ENCODE data around the gene HDAC4. TPM values are rescaled to one million over a fixed set of nuclear protein-coding genes. Genes with fewer than 3 reads are reported as not detected.

Gene HDAC4
- total and polyA plus RNA-seq, 9 donors, result 10.1 to 17.6 (median 13.3) TPM

DNA sequence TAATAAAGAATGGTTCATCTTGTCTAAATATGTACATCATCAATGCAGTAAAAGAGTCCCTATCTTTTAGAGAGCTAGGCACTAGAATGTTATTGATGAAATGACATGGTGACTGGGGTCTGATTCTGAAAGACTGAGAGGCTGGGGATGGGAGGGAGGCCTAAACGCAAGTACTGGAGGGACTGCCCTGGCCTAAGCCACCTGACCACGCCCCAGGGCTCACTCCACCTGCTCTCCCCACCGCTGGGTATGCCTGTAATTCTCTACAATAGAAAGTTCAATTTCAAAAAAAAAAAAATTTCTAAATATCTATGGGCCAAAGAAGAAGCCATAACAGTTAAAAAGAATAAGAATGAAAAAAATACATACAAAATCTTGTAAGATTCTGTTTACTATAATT lies 194.0 kb downstream of the HDAC4 start:
- Histone ChIP-seq H3K36me3 (ENCODE audit: control insufficient read depth, insufficient read depth, low read length) (no peaks in the 10 kb centered on the region), H3K4me1 (ENCODE audit: control insufficient read depth, insufficient read depth, low read length) (peaks cover 14% of the 10 kb centered on the region), H3K27ac (ENCODE audit: low read length) (no peak overlapping the region), H3K9me3 (replicated peaks; ENCODE audit: control insufficient read depth, low read depth, low read length) (no peaks in the 10 kb centered on the region), H3K27me3 (ENCODE audit: control insufficient read depth, insufficient read depth, low read length) (no peaks in the 10 kb centered on the region), H3K4me3 (ENCODE audit: low read length) (no peak overlapping the region)
- DNase-seq, result no peak
- WGBS (ENCODE audit: insufficient coverage), result no CpG with 5 or more reads among the region's 3 CpGs

DNA sequence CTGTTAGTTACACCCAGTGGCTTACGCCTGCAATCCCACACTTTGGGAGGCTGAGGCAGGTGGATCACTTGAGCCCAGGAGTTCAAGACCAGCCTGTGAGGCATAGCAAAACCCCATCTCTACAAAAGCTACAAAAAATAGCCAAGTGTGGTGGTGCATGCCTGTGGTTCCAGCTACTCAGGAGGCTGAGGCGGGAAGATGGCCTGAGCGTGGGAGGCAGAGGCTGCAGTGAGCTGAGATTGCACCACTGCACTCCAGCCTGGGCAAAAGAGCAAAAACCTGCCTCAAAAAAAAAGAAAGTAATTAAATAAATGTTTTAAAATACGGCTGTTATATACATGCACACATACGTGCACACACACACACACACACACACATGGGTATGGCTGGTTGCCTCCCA lies 194.8 kb downstream of the HDAC4 start:
- WGBS (ENCODE audit: insufficient coverage), result no CpG with 5 or more reads among the region's 5 CpGs
- DNase-seq, result no peak

GRCh38 chr2:239204876-239205468 lies 195.8 kb downstream of the HDAC4 start:
- no peaks in the 10 kb centered on the region for H3K36me3 ChIP-seq (ENCODE audit: control insufficient read depth, insufficient read depth, low read length)
- 79% methylated on average over 6 of the region's 11 CpGs for WGBS (ENCODE audit: insufficient coverage)
- no peak for DNase-seq
- no peaks in the 10 kb centered on the region for H3K9me3 ChIP-seq (replicated peaks; ENCODE audit: control insufficient read depth, low read depth, low read length)
- peaks cover 27% of the 10 kb centered on the region for H3K4me1 ChIP-seq (ENCODE audit: control insufficient read depth, insufficient read depth, low read length)
- no peak overlapping the region for H3K27ac ChIP-seq (ENCODE audit: low read length)
- H3K27me3 ChIP-seq (ENCODE audit: control insufficient read depth, insufficient read depth, low read length), result no peaks in the 10 kb centered on the region
- H3K4me3 ChIP-seq (ENCODE audit: low read length), result no peak overlapping the region

More for the DNA sequence above, 194.8 kb downstream of the HDAC4 start:
- no peaks in the 10 kb centered on the region for H3K36me3 ChIP-seq (ENCODE audit: control insufficient read depth, insufficient read depth, low read length)
- no peaks in the 10 kb centered on the region for H3K27me3 ChIP-seq (ENCODE audit: control insufficient read depth, insufficient read depth, low read length)
- no peak overlapping the region for H3K27ac ChIP-seq (ENCODE audit: low read length)
- peaks cover 22% of the 10 kb centered on the region for H3K4me1 ChIP-seq (ENCODE audit: control insufficient read depth, insufficient read depth, low read length)
- H3K4me3 ChIP-seq (ENCODE audit: low read length), result no peak overlapping the region
- H3K9me3 ChIP-seq (replicated peaks; ENCODE audit: control insufficient read depth, low read depth, low read length), result no peaks in the 10 kb centered on the region

GRCh38 chr2:239204136-239204875 lies 196.5 kb downstream of the HDAC4 start:
- no peak overlapping the region for H3K4me3 ChIP-seq (ENCODE audit: low read length)
- no peaks in the 10 kb centered on the region for H3K36me3 ChIP-seq (ENCODE audit: control insufficient read depth, insufficient read depth, low read length)
- H3K27me3 ChIP-seq (ENCODE audit: control insufficient read depth, insufficient read depth, low read length), result no peaks in the 10 kb centered on the region
- no peak for DNase-seq
- H3K4me1 ChIP-seq (ENCODE audit: control insufficient read depth, insufficient read depth, low read length), result peaks cover 33% of the 10 kb centered on the region
- no peak overlapping the region for H3K27ac ChIP-seq (ENCODE audit: low read length)
- 93% methylated on average over 26 of the region's 28 CpGs for WGBS (ENCODE audit: insufficient coverage)
- no peaks in the 10 kb centered on the region for H3K9me3 ChIP-seq (replicated peaks; ENCODE audit: control insufficient read depth, low read depth, low read length)

- Histone ChIP-seq H3K4me3 (ENCODE audit: low read length) (no peak overlapping the region), H3K27ac (ENCODE audit: low read length) (no peak overlapping the region), H3K4me1 (ENCODE audit: control insufficient read depth, insufficient read depth, low read length) (peaks cover 38% of the 10 kb centered on the region), H3K36me3 (ENCODE audit: control insufficient read depth, insufficient read depth, low read length) (no peaks in the 10 kb centered on the region), H3K9me3 (replicated peaks; ENCODE audit: control insufficient read depth, low read depth, low read length) (no peaks in the 10 kb centered on the region), H3K27me3 (ENCODE audit: control insufficient read depth, insufficient read depth, low read length) (no peaks in the 10 kb centered on the region)
- no peak for DNase-seq
- WGBS (ENCODE audit: insufficient coverage), result 83% methylated on average over 4 of the region's 14 CpGs
These were observed 197.2 kb downstream of the HDAC4 start for GRCh38 chr2:239203443-239204135.

DNA sequence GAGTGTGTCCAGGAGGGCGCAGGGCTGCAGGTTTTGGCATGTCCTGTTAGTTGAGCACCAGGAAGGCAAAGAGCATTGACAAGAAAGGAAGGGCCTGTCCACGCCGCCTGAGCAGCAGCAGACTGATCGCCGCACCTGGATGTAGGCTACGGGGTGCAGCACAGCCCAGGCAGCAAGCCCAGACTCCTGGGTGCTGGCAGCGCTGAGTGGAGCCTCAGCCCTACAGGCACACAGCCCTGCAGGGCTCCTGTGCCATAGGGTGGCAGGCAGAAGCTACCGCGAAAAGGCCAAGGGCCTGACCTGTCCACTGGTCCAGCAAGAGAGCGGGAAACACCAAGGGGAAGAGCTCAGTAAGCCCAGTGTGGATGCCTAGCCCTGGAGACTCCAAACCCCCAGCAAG lies 198.0 kb downstream of the HDAC4 start:
- H3K4me1 ChIP-seq (ENCODE audit: control insufficient read depth, insufficient read depth, low read length), result peaks cover 41% of the 10 kb centered on the region
- DNase-seq, result no peak

GRCh38 chr2:239202343-239202742 lies 198.5 kb downstream of the HDAC4 start:
- DNase-seq, result no peak
- Histone ChIP-seq H3K27me3 (ENCODE audit: control insufficient read depth, insufficient read depth, low read length) (no peaks in the 10 kb centered on the region), H3K36me3 (ENCODE audit: control insufficient read depth, insufficient read depth, low read length) (peaks cover 7% of the 10 kb centered on the region), H3K27ac (ENCODE audit: low read length) (no peak overlapping the region), H3K9me3 (replicated peaks; ENCODE audit: control insufficient read depth, low read depth, low read length) (no peaks in the 10 kb centered on the region), H3K4me3 (ENCODE audit: low read length) (no peak overlapping the region), H3K4me1 (ENCODE audit: control insufficient read depth, insufficient read depth, low read length) (peaks cover 41% of the 10 kb centered on the region)
- 91% methylated on average over 8 of the region's 12 CpGs for WGBS (ENCODE audit: insufficient coverage)

More for the DNA sequence above, 198.0 kb downstream of the HDAC4 start:
- no peak overlapping the region for H3K27ac ChIP-seq (ENCODE audit: low read length)
- 92% methylated on average over 9 of the region's 10 CpGs for WGBS (ENCODE audit: insufficient coverage)
- H3K4me3 ChIP-seq (ENCODE audit: low read length), result no peak overlapping the region
- peaks cover 7% of the 10 kb centered on the region for H3K36me3 ChIP-seq (ENCODE audit: control insufficient read depth, insufficient read depth, low read length)
- no peaks in the 10 kb centered on the region for H3K27me3 ChIP-seq (ENCODE audit: control insufficient read depth, insufficient read depth, low read length)
- H3K9me3 ChIP-seq (replicated peaks; ENCODE audit: control insufficient read depth, low read depth, low read length), result no peaks in the 10 kb centered on the region

DNA sequence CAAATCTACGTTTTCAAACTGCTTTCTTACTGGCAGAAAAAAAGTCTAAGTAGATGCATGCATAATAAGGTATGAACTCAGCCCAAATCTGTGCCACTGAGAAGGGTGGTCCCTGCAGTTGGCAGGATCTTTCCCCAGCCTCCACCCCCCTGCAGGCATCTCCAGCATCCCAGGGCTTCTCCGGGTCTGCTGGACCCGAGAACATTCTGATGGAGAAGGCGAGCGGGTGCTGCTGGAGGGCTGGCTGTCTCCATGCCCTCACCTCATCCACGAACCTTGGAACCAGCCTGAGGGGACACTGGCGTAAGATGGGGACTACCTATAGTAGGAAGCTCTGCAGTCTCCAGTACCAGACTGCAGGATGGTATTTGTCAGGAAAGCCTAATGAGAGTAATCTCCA lies 198.9 kb downstream of the HDAC4 start:
- Histone ChIP-seq H3K4me3 (ENCODE audit: low read length) (no peak overlapping the region), H3K27ac (ENCODE audit: low read length) (peak overlapping the region; percentile 78), H3K4me1 (ENCODE audit: control insufficient read depth, insufficient read depth, low read length) (peaks cover 41% of the 10 kb centered on the region), H3K27me3 (ENCODE audit: control insufficient read depth, insufficient read depth, low read length) (no peaks in the 10 kb centered on the region), H3K9me3 (replicated peaks; ENCODE audit: control insufficient read depth, low read depth, low read length) (no peaks in the 10 kb centered on the region), H3K36me3 (ENCODE audit: control insufficient read depth, insufficient read depth, low read length) (peaks cover 12% of the 10 kb centered on the region)
- DNase-seq, result no peak
- 60% methylated on average over 2 of the region's 7 CpGs for WGBS (ENCODE audit: insufficient coverage)

DNA sequence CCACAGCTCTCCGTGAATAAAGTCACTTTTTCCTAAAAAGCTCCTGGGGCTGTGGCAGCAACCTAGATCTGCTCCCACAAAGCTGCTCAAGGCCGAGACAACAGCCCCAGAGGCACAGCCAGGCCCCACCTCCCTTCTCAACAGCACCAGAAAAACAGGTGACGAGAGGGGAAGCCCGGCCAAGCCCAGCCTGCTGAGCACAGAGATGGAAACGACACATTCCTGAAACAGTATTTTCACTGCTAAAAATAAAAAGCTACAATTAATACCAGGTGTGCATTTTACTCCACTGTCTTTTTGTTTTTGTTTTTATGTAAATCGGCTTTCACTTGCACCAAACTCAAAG lies 199.3 kb downstream of the HDAC4 start:
- peaks cover 41% of the 10 kb centered on the region for H3K4me1 ChIP-seq (ENCODE audit: control insufficient read depth, insufficient read depth, low read length)
- H3K4me3 ChIP-seq (ENCODE audit: low read length), result no peak overlapping the region
- 7% methylated on average over 3 of the region's 6 CpGs for WGBS (ENCODE audit: insufficient coverage)
- H3K9me3 ChIP-seq (replicated peaks; ENCODE audit: control insufficient read depth, low read depth, low read length), result no peaks in the 10 kb centered on the region
- peaks cover 15% of the 10 kb centered on the region for H3K36me3 ChIP-seq (ENCODE audit: control insufficient read depth, insufficient read depth, low read length)
- peak overlapping the region; percentile 78 for H3K27ac ChIP-seq (ENCODE audit: low read length)
- no peaks in the 10 kb centered on the region for H3K27me3 ChIP-seq (ENCODE audit: control insufficient read depth, insufficient read depth, low read length)
- DNase-seq, result peak; percentile 93

All from muscle of leg (tissue), 11 donors.